Astrocyte (in vitro differentiated cells and primary cell): ENCODE results near the gene RMND5A.

Source experiments
- CTCF ChIP-seq: IDR thresholded peaks from 2 replicates; pipeline ENCODE4 v1.5.1; 2011; ENCODE audit warnings: low read depth, mild to moderate bottlenecking, inconsistent platforms, low read length, moderate library complexity; ENCODE audit not compliant: insufficient read depth
- EZH2 ChIP-seq: IDR thresholded peaks from 2 replicates; pipeline ENCODE4 v1.6.1; 2012; ENCODE audit warnings: mild to moderate bottlenecking, low read length, inconsistent platforms; ENCODE audit not compliant: insufficient read depth

- no peak for TF ChIP-seq CTCF
- no peak for TF ChIP-seq EZH2
Measured at GRCh38 chr2:86675104-86675503, 45.0 kb upstream of the RMND5A start.
